Right atrium auricular region (tissue), 2 donors: ENCODE results near the gene ZDHHC13. TPM values are rescaled to one million over a fixed set of nuclear protein-coding genes. Genes with fewer than 3 reads are reported as not detected.
A peak's percentile ranks its signal among the peaks of the same experiment; 100 is the strongest.

ENCODE experiments used
- DNase-seq: peaks from one replicate; pipeline ENCODE4 v3.0.0-alpha.2; 2019; ENCODE audit warnings: low spot score
- H3K27ac ChIP-seq, 2 donors: fragments of 200-600 bp; sonication (generic); 1 replicate in 1 of 2; 2 replicates in 1 of 2; pipeline ENCODE4 v1.5.1; 2016 to 2019
- H3K27me3 ChIP-seq, 2 donors: fragments of 200-600 bp; sonication (generic); one replicate each; pipeline versions ENCODE4 v1.5.1 to v1.6.0; 2017 to 2019
- H3K36me3 ChIP-seq: fragments of 200-600 bp; sonication (generic); one replicate; pipeline ENCODE4 v1.5.1; 2016
- H3K4me1 ChIP-seq, 2 donors: fragments of 200-600 bp; sonication (generic); one replicate each; pipeline versions ENCODE4 v1.5.1 to v1.6.0; 2017 to 2019
- H3K4me3 ChIP-seq, 2 donors: fragments of 200-600 bp; sonication (generic); 1 replicate in 1 of 2; 2 replicates in 1 of 2; pipeline ENCODE4 v1.5.1; 2017 to 2019; ENCODE audit warnings: mild to moderate bottlenecking in 1 of 2, moderate library complexity in 1 of 2
- H3K9me3 ChIP-seq, 2 donors: fragments of 200-600 bp; sonication (generic); one replicate each; pipeline ENCODE4 v1.5.1; 2019
- total RNA-seq, 2 donors: library from RNA; depleted of rRNA; stranded (reverse); fragments of >200 nt; gene quantifications; one replicate each; pipeline ENCODE4 v1.1.0, GENCODE V29; 2016
- TF ChIP-seq, protein P1 (sequence below), 2 donors: fragments of 200-600 bp; sonication (generic); IDR thresholded peaks; one replicate each; pipeline ENCODE4 v1.5.1; 2019; ENCODE audit warnings: antibody characterized with exemption in 2 of 2

Gene ZDHHC13
- total RNA-seq, 2 donors from 2014 or later: 12.7 to 16.0 TPM

DNA sequence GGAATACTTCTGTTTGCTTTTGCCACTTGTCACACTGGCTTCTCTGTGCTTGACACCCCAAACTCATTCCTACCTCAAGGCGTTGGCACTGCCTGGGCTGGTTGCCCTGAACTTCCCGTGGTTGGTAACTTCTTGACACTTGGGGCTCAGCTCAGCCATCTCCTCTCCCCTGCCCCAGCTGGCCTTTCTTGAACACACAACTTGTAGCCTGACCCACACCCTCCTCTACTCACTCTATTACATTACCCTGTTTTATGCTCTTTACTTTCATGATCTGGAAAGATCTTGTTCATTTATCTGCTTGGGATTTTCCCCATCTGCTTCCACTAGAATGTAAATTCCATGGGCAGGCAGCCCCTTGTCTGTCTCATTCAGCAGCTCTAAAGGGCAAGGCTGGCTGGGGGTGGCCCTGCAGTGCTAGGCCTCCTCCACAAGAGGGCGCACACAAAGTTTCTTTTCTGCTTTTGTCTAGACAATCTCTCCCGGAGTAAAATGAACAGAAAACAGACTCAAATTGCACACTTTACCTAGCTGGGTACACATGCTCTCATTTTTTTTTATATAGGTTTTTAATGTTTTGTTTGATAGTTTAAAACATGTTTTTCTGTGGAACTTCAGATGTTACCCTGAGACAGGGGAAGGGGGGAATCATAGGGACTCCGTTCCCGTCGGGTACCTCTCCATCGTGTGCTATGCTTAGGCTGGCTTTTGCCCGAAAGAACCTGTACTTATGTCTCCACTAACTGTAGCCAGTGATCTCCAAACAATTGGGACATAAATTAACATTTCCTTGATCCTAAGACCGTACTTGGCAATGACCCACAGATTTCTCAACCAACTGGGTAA, 40.0 kb upstream of the ZDHHC13 start:
- no peaks in the 10 kb centered on the region for H3K27me3 ChIP-seq
- H3K36me3 ChIP-seq: no peaks in the 10 kb centered on the region
- H3K4me1 ChIP-seq: no peaks in the 10 kb centered on the region
- H3K9me3 ChIP-seq: no peaks in the 10 kb centered on the region
- no peak overlapping the region for H3K4me3 ChIP-seq
- H3K27ac ChIP-seq: no peak overlapping the region
- DNase-seq: no peak
- TF ChIP-seq, protein P1, sequence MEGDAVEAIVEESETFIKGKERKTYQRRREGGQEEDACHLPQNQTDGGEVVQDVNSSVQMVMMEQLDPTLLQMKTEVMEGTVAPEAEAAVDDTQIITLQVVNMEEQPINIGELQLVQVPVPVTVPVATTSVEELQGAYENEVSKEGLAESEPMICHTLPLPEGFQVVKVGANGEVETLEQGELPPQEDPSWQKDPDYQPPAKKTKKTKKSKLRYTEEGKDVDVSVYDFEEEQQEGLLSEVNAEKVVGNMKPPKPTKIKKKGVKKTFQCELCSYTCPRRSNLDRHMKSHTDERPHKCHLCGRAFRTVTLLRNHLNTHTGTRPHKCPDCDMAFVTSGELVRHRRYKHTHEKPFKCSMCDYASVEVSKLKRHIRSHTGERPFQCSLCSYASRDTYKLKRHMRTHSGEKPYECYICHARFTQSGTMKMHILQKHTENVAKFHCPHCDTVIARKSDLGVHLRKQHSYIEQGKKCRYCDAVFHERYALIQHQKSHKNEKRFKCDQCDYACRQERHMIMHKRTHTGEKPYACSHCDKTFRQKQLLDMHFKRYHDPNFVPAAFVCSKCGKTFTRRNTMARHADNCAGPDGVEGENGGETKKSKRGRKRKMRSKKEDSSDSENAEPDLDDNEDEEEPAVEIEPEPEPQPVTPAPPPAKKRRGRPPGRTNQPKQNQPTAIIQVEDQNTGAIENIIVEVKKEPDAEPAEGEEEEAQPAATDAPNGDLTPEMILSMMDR (IDR thresholded peaks at IDR 0.05): peak; percentile 96 to 98

DNA sequence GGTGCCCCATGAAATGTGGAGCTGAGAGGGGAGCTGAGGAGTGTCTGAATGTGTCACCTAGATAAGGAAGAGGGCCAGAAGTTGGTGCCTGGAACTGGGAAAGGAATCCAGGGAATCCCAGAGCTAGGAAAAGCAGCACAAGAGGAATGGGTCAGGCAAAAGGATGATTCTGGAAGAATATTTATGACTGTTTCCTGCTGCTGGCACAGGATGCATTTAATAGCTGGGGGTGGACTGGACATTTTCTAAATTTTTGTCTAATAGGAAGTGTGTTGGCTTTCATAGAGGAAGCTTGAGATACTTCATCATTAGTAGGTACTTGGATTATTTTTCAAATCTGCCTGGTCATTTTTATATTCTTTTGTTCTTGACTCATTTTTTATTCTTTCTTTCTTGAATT, 39.0 kb upstream of the ZDHHC13 start:
- no peaks in the 10 kb centered on the region for H3K27me3 ChIP-seq
- H3K27ac ChIP-seq: no peak overlapping the region
- TF ChIP-seq, protein P1 (IDR thresholded peaks at IDR 0.05): no peak
- DNase-seq: no peak
- no peaks in the 10 kb centered on the region for H3K9me3 ChIP-seq
- no peak overlapping the region for H3K4me3 ChIP-seq
- no peaks in the 10 kb centered on the region for H3K4me1 ChIP-seq
- no peaks in the 10 kb centered on the region for H3K36me3 ChIP-seq

DNA sequence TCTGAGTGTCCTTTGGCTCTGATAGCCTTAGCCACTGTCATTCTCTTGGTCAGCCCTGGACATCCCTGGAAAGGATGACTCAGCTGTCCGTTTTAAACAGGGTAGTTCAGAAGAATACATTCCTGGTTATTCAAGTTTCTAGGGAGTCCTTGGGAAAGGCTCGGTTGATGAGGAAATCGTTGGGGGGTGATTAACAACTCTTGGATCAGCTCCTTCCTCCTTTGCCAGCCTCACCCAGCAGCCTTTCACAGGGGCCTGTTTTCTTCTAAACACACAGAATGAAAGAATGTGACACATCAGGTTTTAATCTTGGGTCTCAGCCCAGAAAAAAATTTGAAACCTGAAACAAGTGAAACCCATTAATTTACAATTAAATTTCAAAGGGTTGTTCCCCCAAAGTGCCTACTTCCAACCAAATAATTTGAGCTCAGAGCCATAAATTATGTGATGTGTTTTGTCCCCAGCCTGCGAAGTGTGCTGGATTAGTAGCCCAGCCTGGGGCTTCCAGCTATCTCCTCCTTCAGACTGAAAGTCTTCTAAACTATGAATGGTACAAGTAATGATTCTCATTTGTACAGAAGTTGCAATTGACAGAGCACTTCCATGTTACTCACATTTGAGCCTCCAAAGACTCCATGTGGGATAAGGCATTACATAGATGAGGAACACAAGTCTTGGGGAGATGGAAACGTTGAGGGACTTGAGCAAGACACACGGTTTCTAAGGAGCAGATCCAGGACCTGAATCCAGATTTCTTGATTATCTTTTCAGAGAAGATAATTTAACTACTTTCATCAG, 37.1 kb upstream of the ZDHHC13 start:
- Histone ChIP-seq H3K4me3 (no peak overlapping the region), H3K9me3 (no peaks in the 10 kb centered on the region), H3K27me3 (no peaks in the 10 kb centered on the region), H3K27ac (no peak overlapping the region), H3K36me3 (no peaks in the 10 kb centered on the region), H3K4me1 (no peaks in the 10 kb centered on the region)
- no peak for DNase-seq
- TF ChIP-seq, protein P1 (IDR thresholded peaks at IDR 0.05): no peak

GRCh38 chr11:19080579-19080993, 36.4 kb upstream of the ZDHHC13 start:
- DNase-seq: no peak
- Histone ChIP-seq H3K4me1 (no peaks in the 10 kb centered on the region), H3K27me3 (no peaks in the 10 kb centered on the region), H3K27ac (no peak overlapping the region), H3K4me3 (no peak overlapping the region), H3K36me3 (no peaks in the 10 kb centered on the region), H3K9me3 (no peaks in the 10 kb centered on the region)
- TF ChIP-seq, protein P1 (IDR thresholded peaks at IDR 0.05): no peak

DNA sequence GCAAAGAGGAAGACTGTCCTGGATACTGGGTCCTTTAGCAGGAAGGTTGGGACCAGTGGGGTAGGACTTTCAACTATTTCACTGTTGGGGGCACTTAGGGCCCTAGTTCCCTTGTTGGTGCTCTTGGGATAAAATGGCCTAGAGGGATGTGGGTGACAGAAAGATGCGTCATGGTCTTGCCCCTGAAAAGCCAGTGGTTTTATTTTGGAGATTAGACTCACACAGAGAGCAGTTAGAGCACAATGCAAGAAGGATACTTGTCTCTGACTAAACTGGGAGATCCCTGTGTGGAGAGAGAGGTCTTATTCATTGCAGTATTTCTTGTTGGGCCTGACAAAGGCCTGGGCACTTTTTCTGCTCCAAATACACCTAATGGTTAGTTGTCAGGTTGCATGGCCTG, 33.8 kb upstream of the ZDHHC13 start:
- TF ChIP-seq, protein P1 (IDR thresholded peaks at IDR 0.05): no peak
- DNase-seq: no peak
- no peak overlapping the region for H3K27ac ChIP-seq

More for the DNA sequence above, 33.8 kb upstream of the ZDHHC13 start:
- Histone ChIP-seq H3K4me1 (no peaks in the 10 kb centered on the region), H3K27me3 (no peaks in the 10 kb centered on the region), H3K36me3 (no peaks in the 10 kb centered on the region), H3K9me3 (no peaks in the 10 kb centered on the region), H3K4me3 (no peak overlapping the region)
